GM19463 (cell line): ENCODE data around the gene EFCAB8.

Experiments used
- ATAC-seq: cut with Tn5 transposase; IDR thresholded peaks from one replicate; pipeline ENCODE4 v1.9.1; 2021; ENCODE audit warnings: mild to moderate bottlenecking, moderate library complexity; ENCODE audit not compliant: unreplicated experiment

EFCAB8 gene

GRCh38 chr20:33005908-33006775 is 147.4 kb downstream of the EFCAB8 start:
- ATAC-seq: no peak

- no peak for ATAC-seq
These were observed 148.2 kb downstream of the EFCAB8 start for GRCh38 chr20:33006776-33007375.

GRCh38 chr20:33007376-33008335 is 148.9 kb downstream of the EFCAB8 start, which contains the start of gene BPIFB2:
Gene BPIFB2 (plus strand): TSS chr20:33007704. CDS start chr20:33008575, 871 bp downstream.
- no peak for ATAC-seq

- no peak for ATAC-seq
These were observed 149.9 kb downstream of the EFCAB8 start for GRCh38 chr20:33008336-33009213.

GRCh38 chr20:33009214-33010132 is 150.8 kb downstream of the EFCAB8 start:
- no peak for ATAC-seq

GRCh38 chr20:33010133-33010504 is 151.4 kb downstream of the EFCAB8 start:
- ATAC-seq: no peak

GRCh38 chr20:33010674-33011449 is 152.1 kb downstream of the EFCAB8 start:
- ATAC-seq: no peak
